ENCODE data around the gene GHRH.

The GHRH gene

GRCh38 chr20:37242503-37242902 lies 19.1 kb downstream of the GHRH start:
- in situ Hi-C loops (cut with HindIII; ENCODE audit: low sequenced_read_pairs), result no loop called here

DNA sequence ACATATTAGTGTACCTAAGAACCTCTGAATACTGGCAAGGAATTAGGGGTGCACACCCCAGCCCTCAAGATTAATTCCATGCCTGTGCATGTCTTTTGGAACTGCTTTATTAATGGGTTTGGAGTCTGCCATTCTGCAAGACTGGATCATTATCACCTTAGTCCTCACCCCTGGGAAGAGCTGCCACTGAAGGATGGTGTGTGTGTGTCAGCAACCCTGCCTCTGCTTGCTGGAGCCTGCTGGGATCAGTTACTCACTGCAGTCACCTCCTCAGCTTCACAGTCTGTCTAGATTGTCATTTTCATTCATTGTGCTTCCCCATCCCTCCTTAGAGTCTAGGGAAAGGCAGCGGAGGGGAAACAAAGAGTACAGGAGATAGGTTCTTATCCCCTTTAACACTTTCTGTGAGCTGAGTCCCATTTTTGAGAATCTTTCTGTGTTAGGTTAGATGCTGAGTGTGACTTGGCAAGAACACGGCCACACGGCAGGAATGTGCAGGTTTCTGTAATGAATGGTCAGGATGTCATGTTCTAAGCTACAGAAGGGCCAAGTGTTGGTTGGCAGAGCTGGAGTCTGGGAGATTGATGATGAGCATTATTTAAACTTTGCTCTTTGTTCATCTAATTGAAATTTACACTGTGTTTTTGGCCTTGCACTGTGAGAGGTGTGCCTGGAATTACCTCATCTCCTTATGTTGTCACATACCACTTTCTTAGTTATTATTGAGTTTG lies 21.1 kb downstream of the GHRH start:
- in situ Hi-C loops (cut with HindIII; ENCODE audit: low sequenced_read_pairs), result no loop called here

DNA sequence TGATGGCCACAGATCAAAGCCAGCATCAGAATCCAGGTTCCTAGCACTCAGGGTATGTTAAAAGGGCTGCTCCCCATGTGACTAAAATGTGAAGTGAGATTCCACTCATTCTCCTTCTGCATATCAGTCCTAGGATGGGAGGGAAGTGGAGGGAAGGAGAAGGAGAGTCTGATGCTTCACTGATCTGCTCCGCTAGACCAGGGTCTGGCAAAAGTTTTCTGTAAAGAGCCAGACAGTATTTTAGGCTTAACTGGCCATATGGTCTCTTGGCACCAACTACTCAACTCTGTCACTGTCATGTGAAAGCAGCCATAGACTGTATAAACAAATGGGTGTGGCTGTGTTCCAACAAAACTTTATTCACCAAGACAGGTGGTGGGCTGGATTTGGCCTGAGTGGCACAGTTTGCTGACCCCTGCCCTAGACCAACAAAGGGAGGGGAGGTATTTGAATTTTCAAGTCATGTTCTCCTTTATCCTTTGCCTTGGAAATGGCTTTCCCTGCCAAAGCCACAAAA lies 22.6 kb downstream of the GHRH start:
- in situ Hi-C loops (cut with HindIII; ENCODE audit: low sequenced_read_pairs), result no loop called here

DNA sequence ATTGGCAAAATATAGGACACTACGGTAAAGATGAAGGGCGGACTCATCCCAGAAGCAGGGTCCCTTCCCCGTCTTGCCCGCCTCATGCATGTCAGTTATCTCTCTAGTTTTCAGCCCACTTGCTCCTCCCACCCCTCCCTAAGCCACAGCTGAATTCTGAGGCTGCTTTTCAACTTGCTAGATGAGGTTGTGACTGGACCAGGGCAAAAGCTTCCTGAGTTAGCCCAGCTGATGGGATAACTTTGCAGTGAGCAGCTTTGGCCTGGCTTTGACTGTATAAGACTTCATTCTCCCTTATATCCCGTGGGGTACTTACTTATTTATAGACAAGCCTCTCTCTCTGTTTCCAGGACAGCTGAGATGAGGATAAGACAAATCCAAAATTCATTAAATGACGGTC lies 23.2 kb downstream of the GHRH start:
- in situ Hi-C loops (cut with HindIII; ENCODE audit: low sequenced_read_pairs), result no loop called here

- in situ Hi-C loops (cut with HindIII; ENCODE audit: low sequenced_read_pairs), result no loop called here
These were observed 24.0 kb downstream of the GHRH start for GRCh38 chr20:37237656-37238055.

- in situ Hi-C loops (cut with HindIII; ENCODE audit: low sequenced_read_pairs), result no loop called here
These were observed 25.2 kb downstream of the GHRH start for GRCh38 chr20:37236462-37236861.

DNA sequence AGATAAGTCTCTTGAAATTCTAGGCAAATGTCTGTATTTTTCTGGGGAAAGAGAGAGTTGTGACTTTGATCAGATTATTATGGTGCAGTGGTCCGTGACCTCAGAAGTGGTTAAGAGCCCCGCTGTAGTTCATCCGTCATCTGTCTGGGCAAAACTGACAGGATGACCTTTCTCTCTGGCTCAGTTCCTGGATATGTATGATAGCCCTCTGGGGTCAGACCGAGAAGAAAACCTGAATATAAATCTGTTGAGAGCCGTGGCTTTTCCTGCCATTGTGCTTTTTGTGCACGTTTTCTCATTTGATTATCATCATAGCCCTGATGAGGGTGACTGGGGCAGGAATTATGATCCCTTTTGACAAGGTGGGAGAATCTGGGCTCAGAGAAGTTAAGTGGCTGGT lies 26.5 kb downstream of the GHRH start:
- in situ Hi-C loops (cut with HindIII; ENCODE audit: low sequenced_read_pairs), result no loop called here

DNA sequence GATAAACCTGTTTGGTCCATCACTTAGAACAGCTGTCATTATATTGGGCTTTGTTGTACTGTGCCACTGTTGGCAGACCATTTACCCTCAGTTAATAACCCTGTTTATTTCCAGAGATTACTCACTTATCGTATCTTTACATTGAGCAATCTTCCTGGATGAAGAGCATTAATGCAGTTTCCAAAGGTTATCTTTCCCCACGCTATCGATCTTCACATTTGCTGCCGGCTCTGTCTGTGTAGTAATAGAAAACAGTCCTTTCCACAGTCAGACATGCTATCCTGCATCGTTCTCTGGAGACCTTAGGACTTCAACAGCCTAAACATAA lies 27.4 kb downstream of the GHRH start:
- in situ Hi-C loops (cut with HindIII; ENCODE audit: low sequenced_read_pairs), result no loop called here

GRCh38 chr20:37233548-37234253 lies 27.9 kb downstream of the GHRH start:
- in situ Hi-C loops (cut with HindIII; ENCODE audit: low sequenced_read_pairs), result no loop called here

- in situ Hi-C loops (cut with HindIII; ENCODE audit: low sequenced_read_pairs), result no loop called here
These were observed 29.5 kb downstream of the GHRH start for GRCh38 chr20:37231947-37232630.

GRCh38 chr20:37230200-37230599 lies 31.4 kb downstream of the GHRH start:
- in situ Hi-C loops (cut with HindIII; ENCODE audit: low sequenced_read_pairs), result no loop called here

GRCh38 chr20:37229357-37229756 lies 32.3 kb downstream of the GHRH start:
- in situ Hi-C loops (cut with HindIII; ENCODE audit: low sequenced_read_pairs), result no loop called here

GRCh38 chr20:37228656-37229055 lies 33.0 kb downstream of the GHRH start:
- in situ Hi-C loops (cut with HindIII; ENCODE audit: low sequenced_read_pairs), result no loop called here

GRCh38 chr20:37228082-37228481 lies 33.5 kb downstream of the GHRH start:
- in situ Hi-C loops (cut with HindIII; ENCODE audit: low sequenced_read_pairs), result no loop called here

GRCh38 chr20:37226889-37227288 lies 34.7 kb downstream of the GHRH start:
- in situ Hi-C loops (cut with HindIII; ENCODE audit: low sequenced_read_pairs), result no loop called here

GRCh38 chr20:37225146-37225545 lies 36.5 kb downstream of the GHRH start:
- in situ Hi-C loops (cut with HindIII; ENCODE audit: low sequenced_read_pairs), result no loop called here

- in situ Hi-C loops (cut with HindIII; ENCODE audit: low sequenced_read_pairs), result no loop called here
These were observed 38.6 kb downstream of the GHRH start for GRCh38 chr20:37223053-37223452.

DNA sequence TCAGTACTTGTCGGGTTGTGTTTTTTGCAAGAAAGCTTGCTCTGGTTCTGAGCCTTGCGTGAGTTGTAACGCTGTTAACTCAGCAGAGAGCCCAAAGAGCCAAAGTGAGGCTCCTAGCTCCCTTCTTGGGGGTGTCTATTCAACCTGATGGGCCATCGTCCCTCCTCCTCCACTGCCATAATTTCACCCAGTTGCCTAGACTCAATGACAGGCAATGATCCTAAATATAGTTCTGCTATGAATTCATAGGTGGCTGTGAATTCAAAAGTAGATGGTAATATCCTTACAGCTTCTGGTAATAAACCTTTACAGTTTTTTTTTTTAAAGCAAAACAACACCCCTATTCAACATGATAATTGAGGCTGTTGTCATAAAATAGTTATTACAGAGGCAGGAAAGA lies 39.5 kb downstream of the GHRH start:
- in situ Hi-C loops (cut with HindIII; ENCODE audit: low sequenced_read_pairs), result no loop called here

- in situ Hi-C loops (cut with HindIII; ENCODE audit: low sequenced_read_pairs), result no loop called here
These were observed 40.9 kb downstream of the GHRH start for GRCh38 chr20:37220731-37221130.

DNA sequence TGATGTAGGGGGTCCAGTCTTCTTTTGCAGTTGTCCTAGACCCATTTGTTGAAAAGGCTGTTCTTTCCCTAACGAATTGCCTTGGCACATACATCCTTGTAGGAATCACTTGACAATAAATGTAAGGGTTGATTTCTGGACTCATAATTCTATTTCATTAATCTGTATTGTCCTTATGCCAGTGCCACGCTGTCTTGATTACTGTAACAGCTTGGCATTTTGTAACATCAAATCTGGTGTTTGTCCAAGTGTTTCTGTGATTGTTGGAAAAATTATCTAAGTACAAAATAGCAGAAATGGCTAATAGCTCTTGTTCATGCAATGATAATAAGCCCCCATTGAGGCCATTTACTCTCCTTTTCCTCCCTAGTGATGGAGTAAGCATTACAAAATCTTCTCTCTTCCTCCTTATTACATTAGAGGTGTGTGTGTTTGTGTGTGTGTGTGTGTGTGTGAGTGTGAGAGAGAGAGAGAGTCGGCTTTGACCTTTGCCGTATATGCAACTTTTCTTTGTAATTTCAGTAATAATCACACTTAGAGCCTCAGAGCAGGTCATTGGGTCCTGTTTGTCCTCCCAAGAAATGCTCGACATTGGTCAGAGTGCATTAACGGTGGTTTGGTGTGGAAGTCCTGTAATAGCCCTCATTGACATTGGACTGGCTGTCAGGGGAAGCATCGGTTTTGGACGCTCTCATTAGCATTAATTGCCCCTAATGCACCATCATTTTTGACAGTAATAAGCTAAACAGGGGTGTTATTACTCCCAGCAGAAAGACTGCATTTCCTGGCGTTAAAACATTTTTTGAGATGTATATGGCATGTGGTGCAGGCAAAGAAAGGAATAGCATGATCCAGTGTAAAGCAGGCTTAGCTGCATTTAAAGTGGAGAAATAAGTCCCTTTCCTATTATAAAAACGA lies 41.6 kb downstream of the GHRH start:
- in situ Hi-C loops (cut with HindIII; ENCODE audit: low sequenced_read_pairs), result no loop called here

GRCh38 chr20:37218976-37219375 lies 42.6 kb downstream of the GHRH start:
- in situ Hi-C loops (cut with HindIII; ENCODE audit: low sequenced_read_pairs), result no loop called here

All from DLD1 (cell line).